Measurements from ENCODE around the gene MRPL58. TPM values are rescaled to one million over a fixed set of nuclear protein-coding genes. Genes with fewer than 3 reads are reported as not detected.

The MRPL58 gene
- total RNA-seq, 4 donors from 2014 or later = 18.2 to 26.4 (median 20.8) TPM

GRCh38 chr17:75032720-75033280 lies 20.3 kb downstream of the MRPL58 start:
- Histone ChIP-seq H3K27me3 (no peaks in the 10 kb centered on the region), H3K36me3 (no peaks in the 10 kb centered on the region), H3K9me3 (no peaks in the 10 kb centered on the region), H3K27ac (peak overlapping the region; percentile 94 to 100), H3K4me3 (peak overlapping the region; percentile 56 to 98), H3K4me1 (peaks cover 0 to 6% of the 10 kb centered on the region in 2 donors)
- DNase-seq = peak; percentile 28 to 52
- intact Hi-C loops (cut with DNase I; ENCODE audit: low total_unique reads) = no loop called here
- TF ChIP-seq CTCF (IDR thresholded peaks at IDR 0.05) = no peak
- no peak for TF ChIP-seq POLR2A (IDR thresholded peaks at IDR 0.05)

- Histone ChIP-seq H3K36me3 (no peaks in the 10 kb centered on the region), H3K9me3 (no peaks in the 10 kb centered on the region), H3K27me3 (no peaks in the 10 kb centered on the region), H3K27ac (peak overlapping the region; percentile 94 to 100), H3K4me3 (peak overlapping the region; percentile 56 to 98), H3K4me1 (peaks cover 0 to 6% of the 10 kb centered on the region in 2 donors)
- TF ChIP-seq CTCF (IDR thresholded peaks at IDR 0.05) = peak in 2 of 4 experiments; percentile 9 to 38
- no peak for TF ChIP-seq POLR2A (IDR thresholded peaks at IDR 0.05)
- intact Hi-C loops (cut with DNase I; ENCODE audit: low total_unique reads) = no loop called here
- peak; percentile 97 for DNase-seq
These were observed 21.1 kb downstream of the MRPL58 start for GRCh38 chr17:75033346-75034235.

GRCh38 chr17:75034236-75034908 lies 21.9 kb downstream of the MRPL58 start:
- peaks cover 0 to 6% of the 10 kb centered on the region in 2 donors for H3K4me1 ChIP-seq
- H3K27me3 ChIP-seq = no peaks in the 10 kb centered on the region
- peak overlapping the region; percentile 56 to 98 for H3K4me3 ChIP-seq
- H3K36me3 ChIP-seq = no peaks in the 10 kb centered on the region
- H3K9me3 ChIP-seq = no peaks in the 10 kb centered on the region
- intact Hi-C loops (cut with DNase I; ENCODE audit: low total_unique reads) = no loop called here
- peak overlapping the region; percentile 94 to 100 for H3K27ac ChIP-seq
- DNase-seq = peak; percentile 91 to 93
- TF ChIP-seq POLR2A (IDR thresholded peaks at IDR 0.05) = no peak
- TF ChIP-seq CTCF (IDR thresholded peaks at IDR 0.05) = peak in 2 of 4 experiments; percentile 19 to 37

- Histone ChIP-seq H3K4me1 (peaks cover 0 to 6% of the 10 kb centered on the region in 2 donors), H3K4me3 (no peak overlapping the region)
These were observed 24.3 kb downstream of the MRPL58 start for GRCh38 chr17:75036643-75037268.

More at GRCh38 chr17:75036643-75037268, 24.3 kb downstream of the MRPL58 start:
- Histone ChIP-seq H3K27me3 (no peaks in the 10 kb centered on the region), H3K36me3 (no peaks in the 10 kb centered on the region), H3K9me3 (no peaks in the 10 kb centered on the region), H3K27ac (peak overlapping the region; percentile 94 to 100)
- intact Hi-C loops (cut with DNase I; ENCODE audit: low total_unique reads) = no loop called here
- TF ChIP-seq POLR2A (IDR thresholded peaks at IDR 0.05) = peak in 1 of 2 donors; percentile 53
- no peak for TF ChIP-seq CTCF (IDR thresholded peaks at IDR 0.05)
- peak; percentile 72 to 86 for DNase-seq
